HepG2 (cell line): ENCODE measurements around the gene CADM3. TPM values are rescaled to one million over a fixed set of nuclear protein-coding genes. Genes with fewer than 3 reads are reported as not detected.

ENCODE experiments used
- GTF2F1 ChIP-seq: fragments of 150-350 bp; IDR thresholded peaks from 2 replicates; pipeline ENCODE4 v1.6.1; 2014; ENCODE audit warnings: low read length
- KLF11 ChIP-seq: IDR thresholded peaks from 2 replicates; pipeline ENCODE4 v1.6.1; 2016; ENCODE audit warnings: missing compliant biosample characterization
- PHB2 ChIP-seq: fragments of 450-650 bp; IDR thresholded peaks from 2 replicates; pipeline ENCODE4 v1.6.1; 2018; ENCODE audit not compliant: partially characterized antibody
- YEATS2 ChIP-seq: sonication (generic); formaldehyde crosslinking; IDR thresholded peaks from 2 replicates; pipeline ENCODE4 v1.4.0; 2020; ENCODE audit warnings: missing genetic modification reagents, borderline replicate concordance
- ZNF556 ChIP-seq: sonication (generic); formaldehyde crosslinking; IDR thresholded peaks from 2 replicates; pipeline ENCODE4 v1.4.0; 2020; ENCODE audit warnings: mild to moderate bottlenecking, missing genetic modification reagents, borderline replicate concordance
- polyA plus RNA-seq, 8 experiments: library from polyadenylated mRNA; depleted of rRNA in 3 of 8; stranded (reverse) in 7 of 8; unstranded in 1 of 8; fragments of >200 nt; fragmentation: Illumina TruSeq in 4 of 8; extraction: Trizol in 4 of 8; gene quantifications; 2 replicates each; pipeline versions ENCODE4 v1.2.1 to v1.2.3, GENCODE V29; 2011 to 2016; ENCODE audit warnings: low read depth in 4 of 8, missing spikeins in 1 of 8, mixed read lengths in 1 of 8; ENCODE audit not compliant: insufficient read depth in 1 of 8
- total RNA-seq, 5 experiments: library from RNA; depleted of rRNA; stranded (reverse); fragments of >200 nt; fragmentation: Illumina TruSeq; extraction: Trizol; gene quantifications; 2 replicates each; pipeline ENCODE4 v1.2.3, GENCODE V29; 2016; ENCODE audit warnings: low read depth in 1 of 5
- TF ChIP-seq, protein P1 (sequence below): sonication (generic); formaldehyde crosslinking; IDR thresholded peaks from 2 replicates; pipeline ENCODE4 v1.4.0; 2020; ENCODE audit warnings: mild to moderate bottlenecking, missing genetic modification reagents
- TF ChIP-seq, protein P2 (sequence below): sonication (generic); formaldehyde crosslinking; IDR thresholded peaks from 2 replicates; pipeline ENCODE4 v1.5.1; 2020; ENCODE audit warnings: missing genetic modification reagents, mild to moderate bottlenecking, borderline replicate concordance
- TF ChIP-seq, protein P3 (sequence below): IDR thresholded peaks from 2 replicates; pipeline ENCODE4 v1.6.1; 2016; ENCODE audit warnings: low read depth, missing genetic modification reagents, missing compliant biosample characterization
- TF ChIP-seq, protein P4 (sequence below): sonication (generic); formaldehyde crosslinking; IDR thresholded peaks from 2 replicates; pipeline ENCODE4 v1.4.0; 2020; ENCODE audit warnings: low read depth, mild to moderate bottlenecking, missing genetic modification reagents
- TF ChIP-seq, protein P5 (sequence below): sonication (generic); formaldehyde crosslinking; IDR thresholded peaks from 2 replicates; pipeline ENCODE4 v1.8.0; 2022; ENCODE audit warnings: missing genetic modification reagents, mild to moderate bottlenecking, moderate library complexity, borderline replicate concordance
- TF ChIP-seq, protein P6 (sequence below): sonication (generic); formaldehyde crosslinking; IDR thresholded peaks from 2 replicates; pipeline ENCODE4 v1.5.1; 2020; ENCODE audit warnings: mild to moderate bottlenecking, missing genetic modification reagents, borderline replicate concordance

The CADM3 gene
- total and polyA plus RNA-seq, 2 of the 13 experiments (the other 11 are each of a cell fraction or from before 2014, with no cell fraction given), result not detected

DNA sequence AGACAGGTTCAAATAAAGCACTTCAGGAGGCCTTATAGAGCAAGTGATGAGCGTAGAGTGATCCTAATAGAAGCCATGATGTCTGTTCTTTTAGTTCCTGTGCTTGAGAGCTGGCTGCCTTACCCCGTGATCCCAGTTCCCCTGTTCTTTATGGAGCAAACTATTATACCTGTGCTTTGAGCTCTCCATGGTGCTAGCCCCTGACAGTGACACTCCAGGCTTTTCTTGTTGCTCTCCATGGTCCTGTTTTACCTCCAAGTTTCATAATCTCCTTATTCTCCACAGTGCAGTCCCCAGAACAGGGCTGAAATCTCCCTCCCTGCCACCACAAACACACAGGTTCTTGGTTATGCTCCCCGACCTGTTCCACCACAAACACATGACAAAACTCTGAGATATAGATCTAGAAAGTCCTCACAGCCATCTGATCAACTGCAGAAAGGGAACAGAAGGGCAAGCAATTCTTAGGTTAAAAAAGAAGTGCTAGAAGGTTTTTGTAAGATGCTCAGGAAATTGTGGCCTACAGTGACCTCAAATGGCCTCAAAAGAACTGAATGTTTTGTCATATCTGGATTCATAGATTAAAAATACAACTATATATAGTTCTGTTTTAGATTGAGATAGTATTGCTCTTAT lies 6.0 kb downstream of the CADM3 start (continued):
- TF ChIP-seq, protein P1, sequence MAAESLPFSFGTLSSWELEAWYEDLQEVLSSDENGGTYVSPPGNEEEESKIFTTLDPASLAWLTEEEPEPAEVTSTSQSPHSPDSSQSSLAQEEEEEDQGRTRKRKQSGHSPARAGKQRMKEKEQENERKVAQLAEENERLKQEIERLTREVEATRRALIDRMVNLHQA, result no peak
- no peak for TF ChIP-seq GTF2F1
- TF ChIP-seq KLF11, result peak; percentile 100
- TF ChIP-seq, protein P2, sequence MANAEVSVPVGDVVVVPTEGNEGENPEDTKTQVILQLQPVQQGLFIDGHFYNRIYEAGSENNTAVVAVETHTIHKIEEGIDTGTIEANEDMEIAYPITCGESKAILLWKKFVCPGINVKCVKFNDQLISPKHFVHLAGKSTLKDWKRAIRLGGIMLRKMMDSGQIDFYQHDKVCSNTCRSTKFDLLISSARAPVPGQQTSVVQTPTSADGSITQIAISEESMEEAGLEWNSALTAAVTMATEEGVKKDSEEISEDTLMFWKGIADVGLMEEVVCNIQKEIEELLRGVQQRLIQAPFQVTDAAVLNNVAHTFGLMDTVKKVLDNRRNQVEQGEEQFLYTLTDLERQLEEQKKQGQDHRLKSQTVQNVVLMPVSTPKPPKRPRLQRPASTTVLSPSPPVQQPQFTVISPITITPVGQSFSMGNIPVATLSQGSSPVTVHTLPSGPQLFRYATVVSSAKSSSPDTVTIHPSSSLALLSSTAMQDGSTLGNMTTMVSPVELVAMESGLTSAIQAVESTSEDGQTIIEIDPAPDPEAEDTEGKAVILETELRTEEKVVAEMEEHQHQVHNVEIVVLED (CRISPR knock-in tag), result no peak
- TF ChIP-seq, protein P3, sequence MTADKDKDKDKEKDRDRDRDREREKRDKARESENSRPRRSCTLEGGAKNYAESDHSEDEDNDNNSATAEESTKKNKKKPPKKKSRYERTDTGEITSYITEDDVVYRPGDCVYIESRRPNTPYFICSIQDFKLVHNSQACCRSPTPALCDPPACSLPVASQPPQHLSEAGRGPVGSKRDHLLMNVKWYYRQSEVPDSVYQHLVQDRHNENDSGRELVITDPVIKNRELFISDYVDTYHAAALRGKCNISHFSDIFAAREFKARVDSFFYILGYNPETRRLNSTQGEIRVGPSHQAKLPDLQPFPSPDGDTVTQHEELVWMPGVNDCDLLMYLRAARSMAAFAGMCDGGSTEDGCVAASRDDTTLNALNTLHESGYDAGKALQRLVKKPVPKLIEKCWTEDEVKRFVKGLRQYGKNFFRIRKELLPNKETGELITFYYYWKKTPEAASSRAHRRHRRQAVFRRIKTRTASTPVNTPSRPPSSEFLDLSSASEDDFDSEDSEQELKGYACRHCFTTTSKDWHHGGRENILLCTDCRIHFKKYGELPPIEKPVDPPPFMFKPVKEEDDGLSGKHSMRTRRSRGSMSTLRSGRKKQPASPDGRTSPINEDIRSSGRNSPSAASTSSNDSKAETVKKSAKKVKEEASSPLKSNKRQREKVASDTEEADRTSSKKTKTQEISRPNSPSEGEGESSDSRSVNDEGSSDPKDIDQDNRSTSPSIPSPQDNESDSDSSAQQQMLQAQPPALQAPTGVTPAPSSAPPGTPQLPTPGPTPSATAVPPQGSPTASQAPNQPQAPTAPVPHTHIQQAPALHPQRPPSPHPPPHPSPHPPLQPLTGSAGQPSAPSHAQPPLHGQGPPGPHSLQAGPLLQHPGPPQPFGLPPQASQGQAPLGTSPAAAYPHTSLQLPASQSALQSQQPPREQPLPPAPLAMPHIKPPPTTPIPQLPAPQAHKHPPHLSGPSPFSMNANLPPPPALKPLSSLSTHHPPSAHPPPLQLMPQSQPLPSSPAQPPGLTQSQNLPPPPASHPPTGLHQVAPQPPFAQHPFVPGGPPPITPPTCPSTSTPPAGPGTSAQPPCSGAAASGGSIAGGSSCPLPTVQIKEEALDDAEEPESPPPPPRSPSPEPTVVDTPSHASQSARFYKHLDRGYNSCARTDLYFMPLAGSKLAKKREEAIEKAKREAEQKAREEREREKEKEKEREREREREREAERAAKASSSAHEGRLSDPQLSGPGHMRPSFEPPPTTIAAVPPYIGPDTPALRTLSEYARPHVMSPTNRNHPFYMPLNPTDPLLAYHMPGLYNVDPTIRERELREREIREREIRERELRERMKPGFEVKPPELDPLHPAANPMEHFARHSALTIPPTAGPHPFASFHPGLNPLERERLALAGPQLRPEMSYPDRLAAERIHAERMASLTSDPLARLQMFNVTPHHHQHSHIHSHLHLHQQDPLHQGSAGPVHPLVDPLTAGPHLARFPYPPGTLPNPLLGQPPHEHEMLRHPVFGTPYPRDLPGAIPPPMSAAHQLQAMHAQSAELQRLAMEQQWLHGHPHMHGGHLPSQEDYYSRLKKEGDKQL (CRISPR knock-in tag), result no peak
- no peak for TF ChIP-seq PHB2
- TF ChIP-seq, protein P4, sequence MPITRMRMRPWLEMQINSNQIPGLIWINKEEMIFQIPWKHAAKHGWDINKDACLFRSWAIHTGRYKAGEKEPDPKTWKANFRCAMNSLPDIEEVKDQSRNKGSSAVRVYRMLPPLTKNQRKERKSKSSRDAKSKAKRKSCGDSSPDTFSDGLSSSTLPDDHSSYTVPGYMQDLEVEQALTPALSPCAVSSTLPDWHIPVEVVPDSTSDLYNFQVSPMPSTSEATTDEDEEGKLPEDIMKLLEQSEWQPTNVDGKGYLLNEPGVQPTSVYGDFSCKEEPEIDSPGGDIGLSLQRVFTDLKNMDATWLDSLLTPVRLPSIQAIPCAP (CRISPR knock-in tag), result 0 out of 2 replicates have a peak, but pooled peaks have one; percentile 57
- TF ChIP-seq YEATS2 (CRISPR knock-in tag), result peak; percentile 89; the same call in 1 of the 2 replicates
- no peak for TF ChIP-seq ZNF556 (CRISPR knock-in tag)
- TF ChIP-seq, protein P5, sequence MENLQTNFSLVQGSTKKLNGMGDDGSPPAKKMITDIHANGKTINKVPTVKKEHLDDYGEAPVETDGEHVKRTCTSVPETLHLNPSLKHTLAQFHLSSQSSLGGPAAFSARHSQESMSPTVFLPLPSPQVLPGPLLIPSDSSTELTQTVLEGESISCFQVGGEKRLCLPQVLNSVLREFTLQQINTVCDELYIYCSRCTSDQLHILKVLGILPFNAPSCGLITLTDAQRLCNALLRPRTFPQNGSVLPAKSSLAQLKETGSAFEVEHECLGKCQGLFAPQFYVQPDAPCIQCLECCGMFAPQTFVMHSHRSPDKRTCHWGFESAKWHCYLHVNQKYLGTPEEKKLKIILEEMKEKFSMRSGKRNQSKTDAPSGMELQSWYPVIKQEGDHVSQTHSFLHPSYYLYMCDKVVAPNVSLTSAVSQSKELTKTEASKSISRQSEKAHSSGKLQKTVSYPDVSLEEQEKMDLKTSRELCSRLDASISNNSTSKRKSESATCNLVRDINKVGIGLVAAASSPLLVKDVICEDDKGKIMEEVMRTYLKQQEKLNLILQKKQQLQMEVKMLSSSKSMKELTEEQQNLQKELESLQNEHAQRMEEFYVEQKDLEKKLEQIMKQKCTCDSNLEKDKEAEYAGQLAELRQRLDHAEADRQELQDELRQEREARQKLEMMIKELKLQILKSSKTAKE (CRISPR knock-in tag), result 0 out of 2 replicates have a peak, but pooled peaks have one; percentile 38
- TF ChIP-seq, protein P6, sequence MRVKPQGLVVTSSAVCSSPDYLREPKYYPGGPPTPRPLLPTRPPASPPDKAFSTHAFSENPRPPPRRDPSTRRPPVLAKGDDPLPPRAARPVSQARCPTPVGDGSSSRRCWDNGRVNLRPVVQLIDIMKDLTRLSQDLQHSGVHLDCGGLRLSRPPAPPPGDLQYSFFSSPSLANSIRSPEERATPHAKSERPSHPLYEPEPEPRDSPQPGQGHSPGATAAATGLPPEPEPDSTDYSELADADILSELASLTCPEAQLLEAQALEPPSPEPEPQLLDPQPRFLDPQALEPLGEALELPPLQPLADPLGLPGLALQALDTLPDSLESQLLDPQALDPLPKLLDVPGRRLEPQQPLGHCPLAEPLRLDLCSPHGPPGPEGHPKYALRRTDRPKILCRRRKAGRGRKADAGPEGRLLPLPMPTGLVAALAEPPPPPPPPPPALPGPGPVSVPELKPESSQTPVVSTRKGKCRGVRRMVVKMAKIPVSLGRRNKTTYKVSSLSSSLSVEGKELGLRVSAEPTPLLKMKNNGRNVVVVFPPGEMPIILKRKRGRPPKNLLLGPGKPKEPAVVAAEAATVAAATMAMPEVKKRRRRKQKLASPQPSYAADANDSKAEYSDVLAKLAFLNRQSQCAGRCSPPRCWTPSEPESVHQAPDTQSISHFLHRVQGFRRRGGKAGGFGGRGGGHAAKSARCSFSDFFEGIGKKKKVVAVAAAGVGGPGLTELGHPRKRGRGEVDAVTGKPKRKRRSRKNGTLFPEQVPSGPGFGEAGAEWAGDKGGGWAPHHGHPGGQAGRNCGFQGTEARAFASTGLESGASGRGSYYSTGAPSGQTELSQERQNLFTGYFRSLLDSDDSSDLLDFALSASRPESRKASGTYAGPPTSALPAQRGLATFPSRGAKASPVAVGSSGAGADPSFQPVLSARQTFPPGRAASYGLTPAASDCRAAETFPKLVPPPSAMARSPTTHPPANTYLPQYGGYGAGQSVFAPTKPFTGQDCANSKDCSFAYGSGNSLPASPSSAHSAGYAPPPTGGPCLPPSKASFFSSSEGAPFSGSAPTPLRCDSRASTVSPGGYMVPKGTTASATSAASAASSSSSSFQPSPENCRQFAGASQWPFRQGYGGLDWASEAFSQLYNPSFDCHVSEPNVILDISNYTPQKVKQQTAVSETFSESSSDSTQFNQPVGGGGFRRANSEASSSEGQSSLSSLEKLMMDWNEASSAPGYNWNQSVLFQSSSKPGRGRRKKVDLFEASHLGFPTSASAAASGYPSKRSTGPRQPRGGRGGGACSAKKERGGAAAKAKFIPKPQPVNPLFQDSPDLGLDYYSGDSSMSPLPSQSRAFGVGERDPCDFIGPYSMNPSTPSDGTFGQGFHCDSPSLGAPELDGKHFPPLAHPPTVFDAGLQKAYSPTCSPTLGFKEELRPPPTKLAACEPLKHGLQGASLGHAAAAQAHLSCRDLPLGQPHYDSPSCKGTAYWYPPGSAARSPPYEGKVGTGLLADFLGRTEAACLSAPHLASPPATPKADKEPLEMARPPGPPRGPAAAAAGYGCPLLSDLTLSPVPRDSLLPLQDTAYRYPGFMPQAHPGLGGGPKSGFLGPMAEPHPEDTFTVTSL, result peak; percentile 52; the same call in 1 of the 2 replicates
